Glutamatergic neuron (in vitro differentiated cells): Measurements from ENCODE around the gene TNP2. TPM values are rescaled to one million over a fixed set of nuclear protein-coding genes. Genes with fewer than 3 reads are reported as not detected.
"Not testable (repeated sequence)": the region's sequence is repeated elsewhere in the genome, so short reads cannot be mapped to it uniquely, and the experiment has no call there.

ENCODE experiments used
- DNase-seq: peaks from one replicate; pipeline ENCODE4 v3.0.0; 2022
- H3K27ac Mint-ChIP-seq: one replicate; pipeline ENCODE4 v1.8.0; 2020; ENCODE audit warnings: mild to moderate bottlenecking, mixed read lengths, inconsistent platforms; ENCODE audit not compliant: unreplicated experiment
- H3K27me3 Mint-ChIP-seq: one replicate; pipeline ENCODE4 v1.8.0; 2020; ENCODE audit warnings: mild to moderate bottlenecking, moderate library complexity, mixed read lengths, inconsistent platforms; ENCODE audit not compliant: unreplicated experiment
- H3K36me3 Mint-ChIP-seq: one replicate; pipeline ENCODE4 v1.8.0; 2020; ENCODE audit warnings: mild to moderate bottlenecking, mixed read lengths, inconsistent platforms; ENCODE audit not compliant: unreplicated experiment
- H3K4me1 Mint-ChIP-seq: one replicate; pipeline ENCODE4 v1.8.0; 2020; ENCODE audit warnings: mild to moderate bottlenecking, low read depth, mixed read lengths, inconsistent platforms; ENCODE audit not compliant: unreplicated experiment
- H3K4me3 Mint-ChIP-seq: one replicate; pipeline ENCODE4 v1.8.0; 2020; ENCODE audit warnings: mild to moderate bottlenecking, mixed read lengths, inconsistent platforms; ENCODE audit not compliant: unreplicated experiment
- H3K9me3 Mint-ChIP-seq: one replicate; pipeline ENCODE4 v1.8.0; 2020; ENCODE audit warnings: mild to moderate bottlenecking, moderate library complexity, mixed read lengths, inconsistent platforms; ENCODE audit not compliant: unreplicated experiment
- total RNA-seq: library from RNA; stranded (reverse); fragmentation: NEBNext Ultra II Directional; extraction: Animal tissue kit (Norgen Biotek cat#: 25700); gene quantifications from one replicate; pipeline ENCODE4 v1.2.1, GENCODE V29; 2021; ENCODE audit not compliant: unreplicated experiment
- TF ChIP-seq, protein P1 (sequence below): fragments of 200-600 bp; sonication (generic); IDR thresholded peaks from one replicate; pipeline ENCODE4 v1.5.0; 2021; ENCODE audit not compliant: partially characterized antibody, unreplicated experiment

TNP2 gene
- total RNA-seq, 1 donor from 2014 or later = not detected

DNA sequence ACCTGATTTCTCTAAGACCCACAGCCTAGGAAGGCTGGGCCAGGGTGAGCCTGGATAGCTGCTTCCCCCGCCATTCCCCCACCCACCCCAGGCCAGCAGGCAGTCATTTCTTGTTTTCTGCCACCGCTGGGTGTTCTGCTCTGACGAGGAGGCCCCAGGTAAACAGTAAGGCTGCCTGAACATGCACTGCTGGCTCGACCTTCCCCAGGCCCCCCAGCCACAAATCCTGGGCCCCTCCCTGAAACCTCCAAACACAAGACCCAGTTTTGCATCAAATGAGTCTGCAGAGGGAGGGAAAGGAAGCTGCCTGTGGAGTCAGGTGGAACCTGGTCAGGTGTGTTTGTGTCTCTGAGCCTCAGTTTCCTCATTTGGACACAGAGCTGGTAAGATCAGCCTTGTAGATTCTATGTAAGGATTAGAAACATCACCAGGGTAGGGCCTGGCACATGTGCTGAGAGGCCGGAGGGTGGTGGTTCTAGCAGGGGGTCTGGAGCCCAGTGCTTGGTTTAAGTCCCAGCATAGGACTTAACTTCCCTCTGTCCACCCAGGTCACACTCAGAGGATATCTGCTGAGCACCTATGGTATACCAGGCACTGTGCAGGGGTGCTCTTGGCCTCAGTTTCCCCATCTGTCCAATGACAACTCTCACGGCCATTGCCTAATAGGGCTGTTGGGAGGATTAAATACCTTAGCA lies 30.9 kb upstream of the TNP2 start:
- Mint-ChIP-seq H3K4me3 (no peak overlapping the region), H3K4me1 (peaks cover 2% of the 10 kb centered on the region), H3K27me3 (peaks cover 4% of the 10 kb centered on the region), H3K9me3 (peaks cover 2% of the 10 kb centered on the region), H3K27ac (no peak overlapping the region), H3K36me3 (no peaks in the 10 kb centered on the region)
- no peak for DNase-seq
- TF ChIP-seq, protein P1, sequence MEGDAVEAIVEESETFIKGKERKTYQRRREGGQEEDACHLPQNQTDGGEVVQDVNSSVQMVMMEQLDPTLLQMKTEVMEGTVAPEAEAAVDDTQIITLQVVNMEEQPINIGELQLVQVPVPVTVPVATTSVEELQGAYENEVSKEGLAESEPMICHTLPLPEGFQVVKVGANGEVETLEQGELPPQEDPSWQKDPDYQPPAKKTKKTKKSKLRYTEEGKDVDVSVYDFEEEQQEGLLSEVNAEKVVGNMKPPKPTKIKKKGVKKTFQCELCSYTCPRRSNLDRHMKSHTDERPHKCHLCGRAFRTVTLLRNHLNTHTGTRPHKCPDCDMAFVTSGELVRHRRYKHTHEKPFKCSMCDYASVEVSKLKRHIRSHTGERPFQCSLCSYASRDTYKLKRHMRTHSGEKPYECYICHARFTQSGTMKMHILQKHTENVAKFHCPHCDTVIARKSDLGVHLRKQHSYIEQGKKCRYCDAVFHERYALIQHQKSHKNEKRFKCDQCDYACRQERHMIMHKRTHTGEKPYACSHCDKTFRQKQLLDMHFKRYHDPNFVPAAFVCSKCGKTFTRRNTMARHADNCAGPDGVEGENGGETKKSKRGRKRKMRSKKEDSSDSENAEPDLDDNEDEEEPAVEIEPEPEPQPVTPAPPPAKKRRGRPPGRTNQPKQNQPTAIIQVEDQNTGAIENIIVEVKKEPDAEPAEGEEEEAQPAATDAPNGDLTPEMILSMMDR = no peak

DNA sequence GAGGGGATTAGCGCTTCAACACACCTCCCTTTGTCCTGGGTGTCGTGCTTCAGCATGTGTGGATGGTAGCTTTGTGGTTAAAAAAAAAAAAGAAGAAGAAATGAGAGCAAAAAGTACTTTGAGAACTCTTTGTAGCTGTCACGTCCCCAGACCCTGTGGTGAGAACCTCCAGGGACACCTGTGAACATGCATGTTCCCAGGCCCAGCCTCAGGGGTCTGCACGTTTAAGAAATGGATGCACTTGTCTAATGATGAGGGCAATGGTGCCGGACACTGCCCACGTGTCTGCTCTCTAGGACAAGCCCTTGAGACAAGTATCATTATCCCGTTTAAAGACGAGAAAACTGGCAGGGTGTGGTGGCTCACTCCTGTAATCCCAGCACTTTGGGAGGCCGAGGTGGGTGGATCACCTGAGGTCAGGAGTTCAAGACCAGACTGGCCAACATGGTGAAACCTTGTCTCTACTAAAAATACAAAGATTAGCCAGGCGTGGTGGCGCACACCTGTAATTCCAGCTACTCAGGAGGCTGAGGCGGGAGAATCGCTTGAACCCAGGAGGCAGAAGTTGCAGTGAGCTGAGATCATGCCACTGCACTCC lies 29.9 kb upstream of the TNP2 start:
- H3K27me3 Mint-ChIP-seq, H3K9me3 Mint-ChIP-seq, DNase-seq, H3K27ac Mint-ChIP-seq, H3K4me3 Mint-ChIP-seq, H3K4me1 Mint-ChIP-seq, H3K36me3 Mint-ChIP-seq: not testable (repeated sequence)

DNA sequence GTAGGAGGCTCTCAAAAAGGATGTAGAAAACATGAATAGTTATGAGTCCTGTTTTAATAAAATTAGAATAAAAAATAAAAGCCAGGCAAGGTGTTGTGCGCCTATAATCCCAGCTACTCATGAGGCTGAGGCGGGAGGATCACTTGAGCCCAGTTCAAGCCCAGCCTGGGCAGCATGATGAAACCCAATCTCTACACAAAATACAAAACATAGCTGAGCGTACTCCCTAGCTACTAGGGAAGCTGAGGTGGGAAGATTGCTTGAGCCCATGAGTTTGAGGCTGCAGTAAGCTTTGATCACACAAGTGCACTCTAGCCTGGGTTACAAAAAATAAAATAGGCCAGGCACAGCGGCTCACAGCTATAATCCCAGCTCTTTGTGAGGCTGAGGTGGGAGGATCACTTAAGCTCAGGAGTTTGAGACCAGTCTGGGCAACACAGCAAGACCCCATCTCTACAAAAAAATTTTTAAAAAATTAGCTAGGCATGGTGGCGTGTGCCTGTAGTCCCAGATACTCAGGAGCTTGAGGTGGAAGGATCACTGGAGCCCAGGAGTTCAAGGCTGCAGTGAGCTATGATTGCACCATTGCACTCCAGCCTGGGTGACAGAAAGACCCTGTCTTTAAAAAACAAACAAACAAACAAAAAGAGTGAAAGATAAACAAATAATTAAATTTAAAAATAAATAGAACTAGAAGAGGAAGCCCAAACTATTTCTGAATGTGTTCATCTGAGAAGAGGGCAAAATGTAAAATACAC lies 29.2 kb upstream of the TNP2 start:
- Mint-ChIP-seq H3K9me3 (peaks cover 3% of the 10 kb centered on the region), H3K27me3 (peaks cover 3% of the 10 kb centered on the region), H3K4me1 (peaks cover 2% of the 10 kb centered on the region), H3K4me3 (no peak overlapping the region), H3K27ac (no peak overlapping the region), H3K36me3 (no peaks in the 10 kb centered on the region)
- TF ChIP-seq, protein P1 = no peak
- no peak for DNase-seq

DNA sequence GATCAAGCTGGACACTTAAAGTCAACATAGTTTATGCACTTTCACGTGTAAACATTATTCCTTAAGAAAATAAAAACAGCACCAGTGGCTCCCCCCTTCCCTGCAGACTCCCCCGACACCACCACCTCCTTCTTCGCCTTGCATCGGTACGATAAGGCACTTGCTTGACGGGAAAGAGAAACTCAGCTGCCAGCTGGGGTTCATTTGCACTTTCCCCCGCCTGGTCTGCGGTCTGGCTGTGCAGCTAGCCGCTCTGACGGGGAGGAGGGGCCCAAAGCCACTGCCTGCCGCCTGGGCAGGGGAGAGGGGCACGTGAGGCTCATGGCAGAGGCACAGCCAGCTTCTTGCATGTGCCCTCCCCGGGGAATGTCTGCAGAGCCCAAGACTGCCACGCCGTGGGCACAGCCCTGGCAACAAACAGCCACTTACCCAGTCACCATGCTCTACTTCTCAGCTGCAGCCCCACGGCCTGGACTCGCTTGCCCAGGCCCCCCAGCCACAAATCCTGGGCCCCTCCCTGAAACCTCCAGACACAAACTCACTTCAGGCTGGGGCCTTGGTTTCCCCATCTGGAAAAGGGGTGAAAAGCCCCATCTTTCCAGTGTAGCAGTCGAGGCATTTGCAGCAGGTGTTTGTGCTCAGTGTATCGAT lies 28.5 kb upstream of the TNP2 start:
- Mint-ChIP-seq H3K27me3 (peaks cover 6% of the 10 kb centered on the region), H3K4me3 (no peak overlapping the region), H3K4me1 (peaks cover 2% of the 10 kb centered on the region), H3K36me3 (no peaks in the 10 kb centered on the region), H3K27ac (no peak overlapping the region), H3K9me3 (peaks cover 3% of the 10 kb centered on the region)
- TF ChIP-seq, protein P1 = no peak
- DNase-seq = peak; percentile 53

DNA sequence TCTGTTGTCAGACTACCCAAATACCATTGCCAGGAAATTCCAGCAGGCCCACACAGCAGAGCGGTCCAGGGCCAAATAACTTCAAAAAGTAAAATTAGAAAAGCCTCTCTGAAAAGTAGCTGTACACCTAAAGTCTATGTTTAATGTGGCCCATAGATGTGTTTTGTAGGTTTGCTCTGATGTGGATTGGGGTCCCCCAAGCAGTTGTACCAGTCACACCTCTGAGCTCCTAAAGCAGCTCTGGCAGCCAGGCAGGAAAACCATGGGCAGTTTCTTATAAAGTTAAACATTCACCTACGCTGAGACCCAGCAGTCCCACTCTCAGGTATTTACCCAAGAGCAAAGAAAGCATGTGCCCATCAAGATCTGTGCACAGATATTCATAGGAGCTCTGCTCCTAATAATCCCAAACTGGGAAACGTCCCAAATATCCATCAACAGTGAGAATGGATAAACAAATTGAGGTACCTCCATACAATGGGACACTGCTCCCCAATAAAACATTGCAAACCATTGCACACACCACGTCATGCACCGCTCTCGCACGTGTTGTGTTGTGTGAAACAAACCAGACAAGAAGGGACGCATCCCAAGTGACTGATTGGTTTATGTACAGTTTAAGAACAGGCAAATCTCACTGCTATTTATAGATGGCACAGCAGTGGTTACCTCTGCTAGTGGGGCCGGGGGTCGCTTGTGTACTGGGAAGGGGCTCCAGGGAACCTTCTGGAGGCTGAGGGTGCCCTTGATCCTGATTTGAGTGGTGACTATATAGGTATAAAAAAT lies 27.8 kb upstream of the TNP2 start:
- TF ChIP-seq, protein P1 = no peak
- Mint-ChIP-seq H3K36me3 (no peaks in the 10 kb centered on the region), H3K27me3 (peaks cover 6% of the 10 kb centered on the region), H3K4me3 (no peak overlapping the region), H3K4me1 (peaks cover 2% of the 10 kb centered on the region), H3K9me3 (peaks cover 3% of the 10 kb centered on the region), H3K27ac (no peak overlapping the region)
- DNase-seq = no peak
